ENCODE data around the gene MCCD1. TPM values are rescaled to one million over a fixed set of nuclear protein-coding genes. Genes with fewer than 3 reads are reported as not detected.

The MCCD1 gene
- total RNA-seq, 1 experiment from 2014 or later = not detected

DNA sequence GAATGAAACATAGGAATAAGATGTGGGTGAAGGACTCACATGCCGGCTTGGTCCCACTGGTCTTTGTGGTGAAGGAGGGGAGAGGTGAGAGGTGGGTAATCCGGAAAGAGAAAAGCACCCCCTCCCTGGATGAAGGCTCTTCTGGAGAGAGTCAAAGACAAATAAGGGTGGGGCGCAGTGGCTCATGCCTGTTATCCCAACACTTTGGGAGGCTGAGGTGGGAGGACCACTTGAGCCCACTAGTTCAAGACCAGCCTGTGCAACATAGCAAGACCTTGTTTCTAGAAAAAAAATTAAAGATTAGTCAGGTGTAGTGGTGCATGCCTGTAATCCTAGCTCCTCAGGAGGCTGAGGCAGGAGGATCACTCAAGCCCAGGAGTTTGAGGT lies 50.4 kb downstream of the MCCD1 start:
- H3T11ph ChIP-seq (ENCODE audit: low read length) = no peak overlapping the region
- no peaks in the 10 kb centered on the region for H3K79me1 ChIP-seq (ENCODE audit: insufficient read depth, low read depth, low read length, poor library complexity, severe bottlenecking)
- Mint-ChIP-seq H3K27ac (no peak overlapping the region; a peak in 1 of 7 replicates), H3K9me3 (no peaks in the 10 kb centered on the region; a peak in 1 of 5 replicates), H3K4me3 (peak overlapping the region in 1 of 2 experiments; percentile 31; a peak in 1 of 5 replicates), H3K36me3 (ENCODE audit: insufficient read depth in 1 of 3, low read depth in 3 of 3) (no peaks in the 10 kb centered on the region), H3K27me3 (ENCODE audit: low read depth) (peaks cover 45% of the 10 kb centered on the region), H3K4me1 (peaks cover 32 to 35% of the 10 kb centered on the region in 2 experiments)
- no peak overlapping the region for H2BK20ac ChIP-seq (ENCODE audit: low read depth, low read length, poor library complexity, severe bottlenecking)
- H3K23me2 ChIP-seq (ENCODE audit: insufficient read length, low read depth, low read length, poor library complexity, severe bottlenecking) = peaks cover 11% of the 10 kb centered on the region
- no peak overlapping the region for H4K91ac ChIP-seq (ENCODE audit: insufficient read length, low read depth, low read length)
- H2AFZ ChIP-seq (ENCODE audit: low read length) = no peak overlapping the region
- no peak overlapping the region for H3K4me2 ChIP-seq (ENCODE audit: insufficient read depth, insufficient read length, low read length)
- no peak overlapping the region for H3K9ac ChIP-seq (ENCODE audit: extremely low read depth, insufficient read length, low read length)
- no peak overlapping the region for H2BK12ac ChIP-seq (ENCODE audit: insufficient read length, low read depth, low read length)
- TF ChIP-seq, protein P1, sequence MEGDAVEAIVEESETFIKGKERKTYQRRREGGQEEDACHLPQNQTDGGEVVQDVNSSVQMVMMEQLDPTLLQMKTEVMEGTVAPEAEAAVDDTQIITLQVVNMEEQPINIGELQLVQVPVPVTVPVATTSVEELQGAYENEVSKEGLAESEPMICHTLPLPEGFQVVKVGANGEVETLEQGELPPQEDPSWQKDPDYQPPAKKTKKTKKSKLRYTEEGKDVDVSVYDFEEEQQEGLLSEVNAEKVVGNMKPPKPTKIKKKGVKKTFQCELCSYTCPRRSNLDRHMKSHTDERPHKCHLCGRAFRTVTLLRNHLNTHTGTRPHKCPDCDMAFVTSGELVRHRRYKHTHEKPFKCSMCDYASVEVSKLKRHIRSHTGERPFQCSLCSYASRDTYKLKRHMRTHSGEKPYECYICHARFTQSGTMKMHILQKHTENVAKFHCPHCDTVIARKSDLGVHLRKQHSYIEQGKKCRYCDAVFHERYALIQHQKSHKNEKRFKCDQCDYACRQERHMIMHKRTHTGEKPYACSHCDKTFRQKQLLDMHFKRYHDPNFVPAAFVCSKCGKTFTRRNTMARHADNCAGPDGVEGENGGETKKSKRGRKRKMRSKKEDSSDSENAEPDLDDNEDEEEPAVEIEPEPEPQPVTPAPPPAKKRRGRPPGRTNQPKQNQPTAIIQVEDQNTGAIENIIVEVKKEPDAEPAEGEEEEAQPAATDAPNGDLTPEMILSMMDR (conservative IDR thresholded peaks at IDR 0.05) = no peak
- H2AK5ac ChIP-seq (ENCODE audit: insufficient read length, low read length) = no peak overlapping the region
- H3K56ac ChIP-seq (ENCODE audit: insufficient read length, low read depth, low read length) = no peak overlapping the region
- H2BK15ac ChIP-seq (ENCODE audit: low read depth, low read length) = no peak overlapping the region
- H3K14ac ChIP-seq (ENCODE audit: insufficient read depth, low read length) = no peak overlapping the region
- H2BK120ac ChIP-seq (ENCODE audit: low read depth, low read length, poor library complexity, severe bottlenecking) = no peak overlapping the region
- WGBS (ENCODE audit: extremely low coverage, insufficient read length, low lambda C conversion rate) = no CpG with 5 or more reads among the region's 3 CpGs
- no peak overlapping the region for H3K27ac ChIP-seq (ENCODE audit: insufficient read length, low read depth, low read length)
- no peak overlapping the region for H4K8ac ChIP-seq (replicated peaks; ENCODE audit: insufficient read length, low read depth, low read length)
- no peak overlapping the region for H3K4ac ChIP-seq (ENCODE audit: low read depth, low read length)
- no peak overlapping the region for H3K18ac ChIP-seq (ENCODE audit: insufficient read length, low read depth, low read length)
- H2BK5ac ChIP-seq (ENCODE audit: insufficient read length, low read length) = no peak overlapping the region
- H3K23ac ChIP-seq (ENCODE audit: insufficient read length, low read depth, low read length) = no peak overlapping the region
- DNase-seq = no peak
- H4K5ac ChIP-seq (ENCODE audit: insufficient read length, low read depth, low read length) = no peak overlapping the region
- H3K9me3 ChIP-seq (ENCODE audit: control insufficient read depth, low read depth, low read length) = no peaks in the 10 kb centered on the region
- H4K20me1 ChIP-seq (ENCODE audit: control insufficient read depth, insufficient read depth, insufficient read length) = no peaks in the 10 kb centered on the region
- H3K4me1 ChIP-seq (ENCODE audit: insufficient read depth, low read length) = peaks cover 2% of the 10 kb centered on the region; the same call in 1 of the 2 replicates
- no peaks in the 10 kb centered on the region for H3K79me2 ChIP-seq (ENCODE audit: insufficient read depth, low read length)
- no peaks in the 10 kb centered on the region for H3K27me3 ChIP-seq (ENCODE audit: insufficient read depth, low read length)

Other genes with a start within 250 kb of the MCCD1 start
- 68.6 and 70.7 TPM in 2 replicates for gene HLA-B, start 171.8 kb upstream of the MCCD1 start, total RNA-seq (2021)
- 8.5 and 8.8 TPM in 2 replicates for gene MICA, start 125.4 kb upstream of the MCCD1 start, total RNA-seq (2021)
- 6.2 and 6.8 TPM in 2 replicates for gene MICB, start 30.8 kb upstream of the MCCD1 start, total RNA-seq (2021)
- 800 and 813 TPM in 2 replicates for gene DDX39B, start 13.0 kb downstream of the MCCD1 start, total RNA-seq (2021)
- gene ATP6V1G2, start 17.6 kb downstream of the MCCD1 start, total RNA-seq (2021) = 3.6 and 3.8 TPM in 2 replicates
- 11.8 and 15.1 TPM in 2 replicates for gene NFKBIL1, start 18.6 kb downstream of the MCCD1 start, total RNA-seq (2021)
- not detected in 2 replicates for gene LTA, start 43.3 kb downstream of the MCCD1 start, total RNA-seq (2021)
- not detected in 2 replicates for gene TNF, start 46.6 kb downstream of the MCCD1 start, total RNA-seq (2021)
- not detected in 2 replicates for gene LTB, start 53.5 kb downstream of the MCCD1 start, total RNA-seq (2021)
- not detected in 2 replicates for gene LST1, start 57.3 kb downstream of the MCCD1 start, total RNA-seq (2021)
- 0.55 and 0.64 TPM in 2 replicates for gene NCR3, start 64.0 kb downstream of the MCCD1 start, total RNA-seq (2021)
- 3.2 and 4.2 TPM in 2 replicates for gene AIF1, start 86.3 kb downstream of the MCCD1 start, total RNA-seq (2021)
- gene PRRC2A, start 91.8 kb downstream of the MCCD1 start, total RNA-seq (2021) = 381 and 383 TPM in 2 replicates
- 415 and 417 TPM in 2 replicates for gene BAG6, start 123.7 kb downstream of the MCCD1 start, total RNA-seq (2021)
- gene APOM, start 126.9 kb downstream of the MCCD1 start, total RNA-seq (2021) = 3.6 and 3.9 TPM in 2 replicates
- gene C6orf47, start 131.8 kb downstream of the MCCD1 start, total RNA-seq (2021) = 18.4 and 19.0 TPM in 2 replicates
- gene GPANK1, start 136.0 kb downstream of the MCCD1 start, total RNA-seq (2021) = 23.9 and 26.8 TPM in 2 replicates
- gene CSNK2B, start 137.1 kb downstream of the MCCD1 start, total RNA-seq (2021) = 178 and 187 TPM in 2 replicates
- gene LY6G5B, start 141.0 kb downstream of the MCCD1 start, total RNA-seq (2021) = 21.3 and 21.6 TPM in 2 replicates
- gene LY6G5C, start 152.1 kb downstream of the MCCD1 start, total RNA-seq (2021) = 1.8 and 2.2 TPM in 2 replicates
- 32.9 and 34.4 TPM in 2 replicates for gene ABHD16A, start 174.4 kb downstream of the MCCD1 start, total RNA-seq (2021)
- gene LY6G6F, start 177.9 kb downstream of the MCCD1 start, total RNA-seq (2021) = not detected in 2 replicates
- not detected in 2 replicates for gene LY6G6D, start 186.4 kb downstream of the MCCD1 start, total RNA-seq (2021)
- gene LY6G6C, start 192.8 kb downstream of the MCCD1 start, total RNA-seq (2021) = 0.24 TPM in 1 of 2 replicates, not detected in the other
- not detected in 2 replicates for gene MPIG6B, start 194.4 kb downstream of the MCCD1 start, total RNA-seq (2021)
- 70.5 and 73.2 TPM in 2 replicates for gene DDAH2, start 200.3 kb downstream of the MCCD1 start, total RNA-seq (2021)
- 265 and 266 TPM in 2 replicates for gene CLIC1, start 207.6 kb downstream of the MCCD1 start, total RNA-seq (2021)
- gene MSH5, start 211.0 kb downstream of the MCCD1 start, total RNA-seq (2021) = 21.5 and 22.4 TPM in 2 replicates
- gene SAPCD1, start 233.7 kb downstream of the MCCD1 start, total RNA-seq (2021) = 3.2 and 4.3 TPM in 2 replicates
- 2.5 TPM in 2 replicates for gene VWA7, start 248.4 kb downstream of the MCCD1 start, total RNA-seq (2021)

All from H9 (cell line).